ENCODE results near the gene NDST1.
"Not testable (repeated sequence)": the region's sequence is repeated elsewhere in the genome, so short reads cannot be mapped to it uniquely, and the experiment has no call there.

The NDST1 gene

DNA sequence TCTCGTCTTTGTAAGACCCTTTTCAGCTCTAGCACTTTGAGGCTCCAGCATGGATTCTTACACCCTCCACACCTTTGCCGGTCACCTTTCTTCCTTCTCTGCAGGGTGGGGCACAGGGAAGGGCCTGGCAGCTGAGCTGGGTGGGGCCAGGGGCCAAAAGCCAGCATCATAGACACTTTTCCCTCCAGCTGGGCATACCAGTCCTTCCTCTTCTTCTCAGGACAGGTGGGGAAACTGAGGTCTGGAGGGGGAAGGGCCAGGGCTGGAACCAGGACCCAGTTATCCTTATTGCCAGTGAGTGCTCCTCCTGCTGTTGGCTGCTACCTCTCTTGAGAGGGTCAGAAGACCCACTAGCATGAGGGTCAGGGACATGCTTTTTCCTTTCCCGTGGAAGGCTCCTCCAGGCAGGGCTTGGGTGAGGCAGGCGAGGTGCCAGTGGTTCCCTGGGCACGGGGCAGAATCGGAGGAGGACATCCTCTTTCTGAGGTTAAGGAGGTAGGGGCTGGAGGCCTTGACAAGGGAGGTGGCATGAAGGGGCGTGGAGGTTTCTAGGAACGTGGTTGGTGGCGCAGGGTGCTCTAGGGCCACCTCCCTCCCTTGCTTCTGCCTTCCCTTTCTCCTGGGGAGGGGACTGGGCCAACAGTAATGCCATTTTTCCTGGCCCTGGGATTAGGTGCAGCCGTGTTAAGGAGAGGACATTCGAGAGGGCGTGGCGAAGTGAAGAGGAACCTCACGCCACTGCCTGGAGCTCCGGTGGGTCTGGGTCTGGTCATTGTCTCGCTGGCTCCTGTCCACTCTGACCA is at the start of gene NDST1:
TSS of gene NDST1 (plus strand) at position 658 of the 803 bp plus-strand sequence. CDS start 13,124 bp downstream, outside the sequence.
- Histone ChIP-seq H3K9ac (ENCODE audit: low read length in 2 of 2) (peak within 1 kb of the TSS in 1 of 2 donors; percentile 4), H3K36me3 (ENCODE audit: control insufficient read depth in 2 of 2, insufficient read depth in 2 of 2, low read length in 2 of 2) (no peaks in the 10 kb centered on the region), H3K4me1 (ENCODE audit: control insufficient read depth, insufficient read depth, low read length) (peaks cover 91% of the 10 kb centered on the region), H3K27me3 (ENCODE audit: control insufficient read depth in 1 of 2, insufficient read depth in 2 of 2, low read length in 2 of 2) (no peaks in the 10 kb centered on the region), H3K27ac (ENCODE audit: low read length) (peak within 1 kb of the TSS; percentile 31), H3K4me3 (ENCODE audit: low read length in 2 of 2) (peak within 1 kb of the TSS in 1 of 2 donors; percentile 22), H3K9me3 (ENCODE audit: control insufficient read depth in 2 of 2, low read length in 2 of 2) (no peaks in the 10 kb centered on the region)

GRCh38 chr5:150458802-150459557 is 49.0 kb upstream of the NDST1 start:
- Histone ChIP-seq H3K4me3 (ENCODE audit: low read length in 2 of 2) (no peak overlapping the region), H3K4me1 (ENCODE audit: control insufficient read depth, insufficient read depth, low read length) (peaks cover 7% of the 10 kb centered on the region), H3K9me3 (ENCODE audit: control insufficient read depth in 2 of 2, low read length in 2 of 2) (no peaks in the 10 kb centered on the region), H3K9ac (ENCODE audit: low read length in 2 of 2) (no peak overlapping the region), H3K27me3 (ENCODE audit: control insufficient read depth in 1 of 2, insufficient read depth in 2 of 2, low read length in 2 of 2) (no peaks in the 10 kb centered on the region), H3K36me3 (ENCODE audit: control insufficient read depth in 2 of 2, insufficient read depth in 2 of 2, low read length in 2 of 2) (no peaks in the 10 kb centered on the region), H3K27ac (ENCODE audit: low read length) (no peak overlapping the region)

- Histone ChIP-seq H3K4me1 (ENCODE audit: control insufficient read depth, insufficient read depth, low read length) (peaks cover 9% of the 10 kb centered on the region), H3K9ac (ENCODE audit: low read length in 2 of 2) (no peak overlapping the region), H3K27ac (ENCODE audit: low read length) (no peak overlapping the region)
Measured at GRCh38 chr5:150460781-150461180, 47.1 kb upstream of the NDST1 start.

GRCh38 chr5:150461231-150461630 is 46.7 kb upstream of the NDST1 start:
- Histone ChIP-seq H3K4me1 (ENCODE audit: control insufficient read depth, insufficient read depth, low read length) (peaks cover 9% of the 10 kb centered on the region), H3K27me3 (ENCODE audit: control insufficient read depth in 1 of 2, insufficient read depth in 2 of 2, low read length in 2 of 2) (no peaks in the 10 kb centered on the region), H3K4me3 (ENCODE audit: low read length in 2 of 2) (no peak overlapping the region), H3K27ac (ENCODE audit: low read length) (no peak overlapping the region), H3K9ac (ENCODE audit: low read length in 2 of 2) (no peak overlapping the region), H3K9me3 (ENCODE audit: control insufficient read depth in 2 of 2, low read length in 2 of 2) (no peaks in the 10 kb centered on the region), H3K36me3 (ENCODE audit: control insufficient read depth in 2 of 2, insufficient read depth in 2 of 2, low read length in 2 of 2) (no peaks in the 10 kb centered on the region)

More at GRCh38 chr5:150460781-150461180, 47.1 kb upstream of the NDST1 start:
- no peak overlapping the region for H3K4me3 ChIP-seq (ENCODE audit: low read length in 2 of 2)
- H3K9me3 ChIP-seq (ENCODE audit: control insufficient read depth in 2 of 2, low read length in 2 of 2) = no peaks in the 10 kb centered on the region
- no peaks in the 10 kb centered on the region for H3K27me3 ChIP-seq (ENCODE audit: control insufficient read depth in 1 of 2, insufficient read depth in 2 of 2, low read length in 2 of 2)
- H3K36me3 ChIP-seq (ENCODE audit: control insufficient read depth in 2 of 2, insufficient read depth in 2 of 2, low read length in 2 of 2) = no peaks in the 10 kb centered on the region

DNA sequence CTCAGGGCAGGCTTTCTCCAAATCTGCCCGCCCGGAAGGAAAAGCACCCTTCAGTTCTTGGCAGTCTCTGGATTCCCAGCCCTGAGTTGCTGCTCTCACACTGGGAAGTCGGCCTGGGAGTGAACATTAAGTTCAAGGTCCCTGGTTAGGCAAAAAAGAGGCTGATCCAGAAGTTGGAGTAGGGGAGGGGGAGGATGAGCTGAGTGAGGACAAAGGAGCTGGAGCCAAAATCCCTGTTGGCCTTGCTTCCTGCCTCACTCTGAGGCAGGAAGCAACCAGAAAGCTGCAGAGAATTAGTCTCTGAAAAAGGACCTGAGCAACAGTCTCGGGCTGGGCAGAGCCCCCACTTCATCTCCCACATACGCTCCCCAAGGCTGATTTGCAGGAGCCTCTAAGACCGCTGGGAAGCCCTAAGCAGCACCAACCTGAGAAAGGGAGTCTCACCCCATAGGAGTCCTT is 43.3 kb upstream of the NDST1 start:
- H3K4me1 ChIP-seq (ENCODE audit: control insufficient read depth, insufficient read depth, low read length) = peaks cover 7% of the 10 kb centered on the region
- H3K9ac ChIP-seq (ENCODE audit: low read length in 2 of 2) = no peak overlapping the region
- no peaks in the 10 kb centered on the region for H3K27me3 ChIP-seq (ENCODE audit: control insufficient read depth in 1 of 2, insufficient read depth in 2 of 2, low read length in 2 of 2)
- no peaks in the 10 kb centered on the region for H3K36me3 ChIP-seq (ENCODE audit: control insufficient read depth in 2 of 2, insufficient read depth in 2 of 2, low read length in 2 of 2)
- H3K4me3 ChIP-seq (ENCODE audit: low read length in 2 of 2) = no peak overlapping the region
- H3K27ac ChIP-seq (ENCODE audit: low read length) = peak overlapping the region; percentile 18
- H3K9me3 ChIP-seq (ENCODE audit: control insufficient read depth in 2 of 2, low read length in 2 of 2) = no peaks in the 10 kb centered on the region

GRCh38 chr5:150465927-150466326 is 42.0 kb upstream of the NDST1 start:
- Histone ChIP-seq H3K27ac (ENCODE audit: low read length) (no peak overlapping the region), H3K9me3 (ENCODE audit: control insufficient read depth in 2 of 2, low read length in 2 of 2) (no peaks in the 10 kb centered on the region), H3K36me3 (ENCODE audit: control insufficient read depth in 2 of 2, insufficient read depth in 2 of 2, low read length in 2 of 2) (no peaks in the 10 kb centered on the region), H3K27me3 (ENCODE audit: control insufficient read depth in 1 of 2, insufficient read depth in 2 of 2, low read length in 2 of 2) (no peaks in the 10 kb centered on the region), H3K4me1 (ENCODE audit: control insufficient read depth, insufficient read depth, low read length) (peaks cover 8% of the 10 kb centered on the region), H3K9ac (ENCODE audit: low read length in 2 of 2) (no peak overlapping the region), H3K4me3 (ENCODE audit: low read length in 2 of 2) (no peak overlapping the region)

DNA sequence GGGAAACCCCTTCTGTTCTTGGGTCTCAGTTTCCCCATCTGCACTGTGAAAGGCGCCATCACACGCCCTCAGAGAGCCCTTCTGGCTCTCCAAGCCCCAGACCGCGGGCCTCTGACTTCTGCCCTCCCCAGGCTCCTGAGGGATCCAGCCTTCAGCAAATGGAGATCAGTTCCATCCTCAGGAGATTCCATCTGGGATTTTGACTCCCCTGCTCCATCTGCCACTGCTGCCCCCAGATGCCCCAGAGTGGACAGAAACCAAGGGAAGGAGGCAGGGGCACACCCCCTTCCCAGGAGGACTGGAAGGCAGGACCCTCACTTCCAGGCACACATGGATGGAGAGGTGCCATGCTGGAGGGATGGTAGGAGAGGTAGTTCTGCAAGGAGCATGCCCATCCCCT is 39.7 kb upstream of the NDST1 start:
- Histone ChIP-seq H3K9ac (ENCODE audit: low read length in 2 of 2) (no peak overlapping the region), H3K27ac (ENCODE audit: low read length) (no peak overlapping the region)

DNA sequence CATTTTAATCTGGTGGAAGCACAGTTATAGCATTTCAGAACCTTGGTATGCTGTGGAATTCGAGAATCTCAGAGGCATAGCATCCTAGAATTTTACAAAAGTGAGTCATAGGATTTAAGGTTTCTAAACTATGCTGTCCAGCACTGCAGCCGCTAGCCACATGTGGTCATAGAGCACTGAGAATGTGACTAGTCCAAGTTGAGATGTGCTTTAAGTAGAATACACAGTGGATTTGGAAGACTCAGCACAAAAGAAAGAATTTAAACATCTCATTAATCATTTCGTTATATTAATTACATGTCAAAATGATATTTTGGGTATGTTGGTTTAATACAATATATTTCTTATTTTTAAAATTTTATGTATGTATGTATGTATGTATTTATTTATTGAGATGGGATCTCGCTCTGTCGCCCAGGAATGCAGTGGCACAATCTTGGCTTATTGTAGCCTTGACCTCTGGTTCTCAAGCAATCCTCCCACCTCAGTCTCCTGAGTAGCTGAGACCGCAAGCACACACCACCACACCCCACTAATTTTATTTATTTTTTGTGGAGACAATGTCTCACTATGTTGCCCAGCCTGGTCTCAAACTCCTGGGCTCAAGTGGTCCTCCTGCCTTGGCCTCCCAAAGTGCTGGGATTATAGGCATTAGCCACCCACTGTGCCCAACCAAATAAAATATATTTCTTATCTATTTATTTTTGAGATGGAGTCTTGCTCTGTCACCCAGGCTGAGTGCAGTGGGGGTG is 38.0 kb upstream of the NDST1 start:
- Histone ChIP-seq H3K36me3 (ENCODE audit: control insufficient read depth in 2 of 2, insufficient read depth in 2 of 2, low read length in 2 of 2) (no peaks in the 10 kb centered on the region), H3K4me3 (ENCODE audit: low read length in 2 of 2) (no peak overlapping the region), H3K27ac (ENCODE audit: low read length) (no peak overlapping the region), H3K27me3 (ENCODE audit: control insufficient read depth in 1 of 2, insufficient read depth in 2 of 2, low read length in 2 of 2) (peaks cover 0 to 2% of the 10 kb centered on the region in 2 donors), H3K4me1 (ENCODE audit: control insufficient read depth, insufficient read depth, low read length) (peaks cover 6% of the 10 kb centered on the region), H3K9me3 (ENCODE audit: control insufficient read depth in 2 of 2, low read length in 2 of 2) (no peaks in the 10 kb centered on the region), H3K9ac (ENCODE audit: low read length in 2 of 2) (no peak overlapping the region)

More for the DNA sequence above, 39.7 kb upstream of the NDST1 start:
- H3K36me3 ChIP-seq (ENCODE audit: control insufficient read depth in 2 of 2, insufficient read depth in 2 of 2, low read length in 2 of 2) = no peaks in the 10 kb centered on the region
- H3K27me3 ChIP-seq (ENCODE audit: control insufficient read depth in 1 of 2, insufficient read depth in 2 of 2, low read length in 2 of 2) = no peaks in the 10 kb centered on the region
- peaks cover 8% of the 10 kb centered on the region for H3K4me1 ChIP-seq (ENCODE audit: control insufficient read depth, insufficient read depth, low read length)
- no peaks in the 10 kb centered on the region for H3K9me3 ChIP-seq (ENCODE audit: control insufficient read depth in 2 of 2, low read length in 2 of 2)
- H3K4me3 ChIP-seq (ENCODE audit: low read length in 2 of 2) = no peak overlapping the region

DNA sequence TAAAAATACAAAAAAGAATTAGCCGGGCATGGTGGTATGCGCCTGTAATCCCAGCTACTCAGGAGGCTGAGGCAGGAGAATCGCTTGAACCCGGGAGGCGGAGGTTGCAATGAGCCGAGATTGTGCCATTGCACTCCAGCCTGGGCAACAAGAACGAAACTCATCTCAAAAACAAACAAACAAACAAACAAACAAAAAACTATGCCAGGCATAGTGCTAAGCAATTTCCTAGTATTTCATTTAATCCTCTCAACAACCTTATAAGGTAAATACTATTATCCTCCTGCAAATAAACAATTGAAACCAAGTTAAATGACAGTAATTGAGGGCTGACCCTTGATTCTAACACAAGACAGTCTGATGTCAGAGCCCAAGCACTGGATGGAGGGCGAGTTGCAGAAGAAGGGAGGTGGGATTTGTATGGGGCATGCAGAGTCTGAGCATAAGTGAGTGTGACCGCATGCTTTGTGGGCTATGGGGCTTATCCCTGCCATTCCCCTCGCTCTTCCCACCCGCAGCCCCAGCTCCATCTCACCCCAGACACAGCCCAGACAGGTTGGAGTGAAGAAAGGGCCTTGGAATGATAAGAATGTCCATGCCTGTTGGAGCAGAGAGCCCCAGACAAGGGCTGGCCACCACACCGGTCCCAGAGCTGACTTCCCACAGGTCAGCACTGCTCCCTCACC is 34.1 kb upstream of the NDST1 start:
- H3K27ac ChIP-seq (ENCODE audit: low read length) = no peak overlapping the region
- peaks cover 6% of the 10 kb centered on the region for H3K4me1 ChIP-seq (ENCODE audit: control insufficient read depth, insufficient read depth, low read length)
- H3K36me3 ChIP-seq (ENCODE audit: control insufficient read depth in 2 of 2, insufficient read depth in 2 of 2, low read length in 2 of 2) = no peaks in the 10 kb centered on the region
- H3K4me3 ChIP-seq (ENCODE audit: low read length in 2 of 2) = no peak overlapping the region
- H3K27me3 ChIP-seq (ENCODE audit: control insufficient read depth in 1 of 2, insufficient read depth in 2 of 2, low read length in 2 of 2) = peaks cover 0 to 2% of the 10 kb centered on the region in 2 donors
- no peak overlapping the region for H3K9ac ChIP-seq (ENCODE audit: low read length in 2 of 2)
- H3K9me3 ChIP-seq (ENCODE audit: control insufficient read depth in 2 of 2, low read length in 2 of 2) = no peaks in the 10 kb centered on the region

GRCh38 chr5:150476568-150476967 is 31.4 kb upstream of the NDST1 start:
- not testable (repeated sequence) for H3K9me3 ChIP-seq (ENCODE audit: control insufficient read depth in 2 of 2, low read length in 2 of 2); H3K4me3 ChIP-seq (ENCODE audit: low read length in 2 of 2); H3K9ac ChIP-seq (ENCODE audit: low read length in 2 of 2); H3K4me1 ChIP-seq (ENCODE audit: control insufficient read depth, insufficient read depth, low read length); H3K27ac ChIP-seq (ENCODE audit: low read length); H3K36me3 ChIP-seq (ENCODE audit: control insufficient read depth in 2 of 2, insufficient read depth in 2 of 2, low read length in 2 of 2); H3K27me3 ChIP-seq (ENCODE audit: control insufficient read depth in 1 of 2, insufficient read depth in 2 of 2, low read length in 2 of 2)

Data from stomach smooth muscle (tissue), 2 donors.